Natural killer cell treated with Interleukin-12 subunit alpha and Interleukin-12 subunit beta and Interleukin-15 and Interleukin-18, amount 100 ng/mL, for 72 hours (primary cell): Measurements from ENCODE around the gene VPS37B. TPM values are rescaled to one million over a fixed set of nuclear protein-coding genes. Genes with fewer than 3 reads are reported as not detected.
A peak's percentile ranks its signal among the peaks of the same experiment; 100 is the strongest.

Source experiments
- ATAC-seq, 2 donors: fragments of 150-1000 bp; cut with Tn5 transposase in 1 of 2; sonication (Bioruptor Pico), chemical (Tn5 transposase) in 1 of 2; 2 replicates each; pipeline ENCODE4 v1.10.0; 2021
- DNase-seq: peaks from one replicate; pipeline ENCODE4 v3.0.0; 2022; ENCODE audit warnings: low spot score
- H3K27ac Mint-ChIP-seq, 2 donors: 1 replicate in 1 of 2; 2 replicates in 1 of 2; pipeline ENCODE4 v1.8.0; 2022; ENCODE audit warnings: mixed read lengths in 2 of 2, mild to moderate bottlenecking in 1 of 2, moderate library complexity in 1 of 2
- H3K27me3 Mint-ChIP-seq, 2 donors: 1 replicate in 1 of 2; 2 replicates in 1 of 2; pipeline ENCODE4 v1.8.0; 2022; ENCODE audit warnings: mixed read lengths in 2 of 2
- H3K36me3 Mint-ChIP-seq: one replicate; pipeline ENCODE4 v1.8.0; 2022; ENCODE audit warnings: mixed read lengths
- H3K4me1 Mint-ChIP-seq, 2 donors: 1 replicate in 1 of 2; 2 replicates in 1 of 2; pipeline ENCODE4 v1.8.0; 2022; ENCODE audit warnings: low read depth in 2 of 2, mixed read lengths in 2 of 2, mild to moderate bottlenecking in 1 of 2
- H3K4me3 Mint-ChIP-seq: one replicate; pipeline ENCODE4 v1.8.0; 2022; ENCODE audit warnings: mixed read lengths
- H3K9me3 Mint-ChIP-seq: 2 replicates; pipeline ENCODE4 v1.8.0; 2022; ENCODE audit warnings: mixed read lengths
- total RNA-seq, 2 donors: library from RNA; stranded (reverse); gene quantifications; one replicate each; pipeline ENCODE4 v1.2.3, GENCODE V29; 2022

The VPS37B gene
- total RNA-seq, 2 donors from 2014 or later = 42.6 to 46.9 TPM

- H3K9me3 Mint-ChIP-seq = no peaks in the 10 kb centered on the region
- peaks cover 9 to 11% of the 10 kb centered on the region in 2 donors for H3K4me1 Mint-ChIP-seq
- H3K27ac Mint-ChIP-seq = no peak overlapping the region
- ATAC-seq (no peak), DNase-seq (no peak)
- H3K27me3 Mint-ChIP-seq = no peaks in the 10 kb centered on the region
- no peak overlapping the region for H3K4me3 Mint-ChIP-seq
- no peaks in the 10 kb centered on the region for H3K36me3 Mint-ChIP-seq
Measured at GRCh38 chr12:122844366-122844971, 51.5 kb downstream of the VPS37B start.

GRCh38 chr12:122843455-122843854, 52.5 kb downstream of the VPS37B start:
- Mint-ChIP-seq H3K4me1 (peaks cover 9 to 16% of the 10 kb centered on the region in 2 donors), H3K36me3 (no peaks in the 10 kb centered on the region), H3K27ac (no peak overlapping the region), H3K4me3 (no peak overlapping the region), H3K9me3 (no peaks in the 10 kb centered on the region), H3K27me3 (no peaks in the 10 kb centered on the region)
- DNase-seq = no peak
- ATAC-seq = no peak

GRCh38 chr12:122842505-122843405, 53.2 kb downstream of the VPS37B start:
- H3K27me3 Mint-ChIP-seq = no peaks in the 10 kb centered on the region
- peaks cover 9 to 21% of the 10 kb centered on the region in 2 donors for H3K4me1 Mint-ChIP-seq
- DNase-seq = no peak
- no peak for ATAC-seq
- H3K36me3 Mint-ChIP-seq = no peaks in the 10 kb centered on the region
- H3K9me3 Mint-ChIP-seq = no peaks in the 10 kb centered on the region
- no peak overlapping the region for H3K4me3 Mint-ChIP-seq
- no peak overlapping the region for H3K27ac Mint-ChIP-seq

- Mint-ChIP-seq H3K27me3 (no peaks in the 10 kb centered on the region), H3K36me3 (no peaks in the 10 kb centered on the region), H3K27ac (no peak overlapping the region), H3K4me1 (peaks cover 13 to 29% of the 10 kb centered on the region in 2 donors), H3K9me3 (no peaks in the 10 kb centered on the region), H3K4me3 (no peak overlapping the region)
- DNase-seq (no peak), ATAC-seq (no peak)
Measured at GRCh38 chr12:122841544-122842321, 54.2 kb downstream of the VPS37B start.

GRCh38 chr12:122840580-122841513, 55.1 kb downstream of the VPS37B start:
- Mint-ChIP-seq H3K4me3 (no peak overlapping the region), H3K9me3 (no peaks in the 10 kb centered on the region), H3K27ac (peak overlapping the region in 1 of 2 donors; percentile 56), H3K36me3 (no peaks in the 10 kb centered on the region), H3K27me3 (no peaks in the 10 kb centered on the region), H3K4me1 (peaks cover 21 to 36% of the 10 kb centered on the region in 2 donors)
- DNase-seq (no peak), ATAC-seq (no peak)

- Mint-ChIP-seq H3K4me3 (no peak overlapping the region), H3K27ac (peak overlapping the region in 1 of 2 donors; percentile 56), H3K4me1 (peaks cover 21 to 36% of the 10 kb centered on the region in 2 donors), H3K36me3 (no peaks in the 10 kb centered on the region), H3K27me3 (no peaks in the 10 kb centered on the region), H3K9me3 (no peaks in the 10 kb centered on the region)
- ATAC-seq = no peak
- no peak for DNase-seq
Measured at GRCh38 chr12:122839907-122840554, 55.9 kb downstream of the VPS37B start.

GRCh38 chr12:122838841-122839240, 57.1 kb downstream of the VPS37B start:
- no peak for ATAC-seq
- no peak overlapping the region for H3K4me3 Mint-ChIP-seq
- no peaks in the 10 kb centered on the region for H3K36me3 Mint-ChIP-seq
- peaks cover 31 to 40% of the 10 kb centered on the region in 2 donors for H3K4me1 Mint-ChIP-seq
- H3K27me3 Mint-ChIP-seq = no peaks in the 10 kb centered on the region
- H3K9me3 Mint-ChIP-seq = no peaks in the 10 kb centered on the region
- no peak for DNase-seq
- peak overlapping the region in 1 of 2 donors; percentile 35 for H3K27ac Mint-ChIP-seq

- DNase-seq (no peak), ATAC-seq (no peak)
- no peaks in the 10 kb centered on the region for H3K27me3 Mint-ChIP-seq
- H3K4me3 Mint-ChIP-seq = peak overlapping the region; percentile 92
- peaks cover 32 to 38% of the 10 kb centered on the region in 2 donors for H3K4me1 Mint-ChIP-seq
- H3K27ac Mint-ChIP-seq = peak overlapping the region; percentile 78 to 85
- no peaks in the 10 kb centered on the region for H3K36me3 Mint-ChIP-seq
- H3K9me3 Mint-ChIP-seq = no peaks in the 10 kb centered on the region
Measured at GRCh38 chr12:122837306-122838265, 58.3 kb downstream of the VPS37B start.

GRCh38 chr12:122836027-122836921, 59.6 kb downstream of the VPS37B start:
- H3K4me3 Mint-ChIP-seq = peak overlapping the region; percentile 92
- ATAC-seq = peak; percentile 79 to 80
- H3K4me1 Mint-ChIP-seq = peaks cover 29 to 37% of the 10 kb centered on the region in 2 donors
- H3K27ac Mint-ChIP-seq = peak overlapping the region; percentile 78 to 85
- no peaks in the 10 kb centered on the region for H3K27me3 Mint-ChIP-seq
- H3K36me3 Mint-ChIP-seq = no peaks in the 10 kb centered on the region
- no peaks in the 10 kb centered on the region for H3K9me3 Mint-ChIP-seq
- no peak for DNase-seq

- Mint-ChIP-seq H3K4me3 (peak overlapping the region; percentile 92), H3K27ac (no peak overlapping the region), H3K9me3 (no peaks in the 10 kb centered on the region), H3K27me3 (no peaks in the 10 kb centered on the region), H3K4me1 (peaks cover 27 to 34% of the 10 kb centered on the region in 2 donors), H3K36me3 (no peaks in the 10 kb centered on the region)
- peak; percentile 66 to 71 for ATAC-seq
- DNase-seq = no peak
Measured at GRCh38 chr12:122835750-122836026, 60.2 kb downstream of the VPS37B start.
